Epidermal melanocyte (primary cell): ENCODE results near the gene MREG.
"Not testable (repeated sequence)": the region's sequence is repeated elsewhere in the genome, so short reads cannot be mapped to it uniquely, and the experiment has no call there.

Experiments
- DNase-seq: peaks from one replicate; pipeline ENCODE4 v3.0.0; 2011; ENCODE audit warnings: low spot score; ENCODE audit not compliant: insufficient read length

MREG gene

GRCh38 chr2:216021768-216022565, 8.6 kb upstream of the MREG start:
- no peak for DNase-seq

GRCh38 chr2:216018709-216019108, 5.4 kb upstream of the MREG start:
- no peak for DNase-seq

- DNase-seq: no peak
Measured at GRCh38 chr2:216017365-216017764, 4.0 kb upstream of the MREG start.

GRCh38 chr2:216016581-216016980, 3.2 kb upstream of the MREG start:
- no peak for DNase-seq

GRCh38 chr2:216015722-216016464, 2.5 kb upstream of the MREG start:
- DNase-seq: no peak

GRCh38 chr2:216014986-216015385, 1.6 kb upstream of the MREG start:
- DNase-seq: no peak

GRCh38 chr2:216014006-216014405, 655 bp upstream of the MREG start:
- no peak for DNase-seq

GRCh38 chr2:216012830-216013079, 596 bp downstream of the MREG start:
- no peak for DNase-seq

- DNase-seq: no peak
Measured at GRCh38 chr2:216012133-216012829, 1.1 kb downstream of the MREG start.

- DNase-seq: not testable (repeated sequence)
Measured at GRCh38 chr2:216009215-216009614, 4.1 kb downstream of the MREG start.

- no peak for DNase-seq
Measured at GRCh38 chr2:216008387-216008786, 5.0 kb downstream of the MREG start.

- DNase-seq: no peak
Measured at GRCh38 chr2:216006164-216006663, 7.1 kb downstream of the MREG start.

- no peak for DNase-seq
Measured at GRCh38 chr2:216004697-216005283, 8.6 kb downstream of the MREG start.

- no peak for DNase-seq
Measured at GRCh38 chr2:216003876-216004696, 9.3 kb downstream of the MREG start.

GRCh38 chr2:216002693-216003092, 10.7 kb downstream of the MREG start:
- DNase-seq: no peak

- DNase-seq: no peak
Measured at GRCh38 chr2:216002101-216002678, 11.2 kb downstream of the MREG start.

GRCh38 chr2:216001216-216002100, 11.9 kb downstream of the MREG start:
- no peak for DNase-seq

GRCh38 chr2:215998636-215999035, 14.7 kb downstream of the MREG start:
- peak; percentile 50 for DNase-seq

GRCh38 chr2:215997219-215997618, 16.1 kb downstream of the MREG start:
- no peak for DNase-seq

GRCh38 chr2:215994911-215995310, 18.4 kb downstream of the MREG start:
- no peak for DNase-seq
